Suprapubic skin (tissue), 4 donors: ENCODE results near the gene PGAP3. TPM values are rescaled to one million over a fixed set of nuclear protein-coding genes. Genes with fewer than 3 reads are reported as not detected.
A peak's percentile ranks its signal among the peaks of the same experiment; 100 is the strongest.

Source experiments
- DNase-seq, 2 donors: peaks; one replicate each; pipeline ENCODE4 v3.0.0-alpha.2; 2019; ENCODE audit warnings: low spot score in 2 of 2
- H3K27ac ChIP-seq: fragments of 200-600 bp; sonication (generic); one replicate; pipeline ENCODE4 v1.5.1; 2019
- H3K27me3 ChIP-seq: fragments of 200-600 bp; sonication (generic); one replicate; pipeline ENCODE4 v1.5.1; 2019
- H3K36me3 ChIP-seq: fragments of 200-600 bp; sonication (generic); one replicate; pipeline ENCODE4 v1.5.1; 2019
- H3K4me1 ChIP-seq: fragments of 200-600 bp; sonication (generic); one replicate; pipeline ENCODE4 v1.5.1; 2019
- H3K4me3 ChIP-seq: fragments of 200-600 bp; sonication (generic); one replicate; pipeline ENCODE4 v1.5.1; 2019; ENCODE audit warnings: mild to moderate bottlenecking
- H3K9me3 ChIP-seq: fragments of 200-600 bp; sonication (generic); one replicate; pipeline ENCODE4 v1.5.1; 2019
- EP300 ChIP-seq: sonication (generic); formaldehyde crosslinking; IDR thresholded peaks from one replicate; pipeline ENCODE4 v1.6.1; 2017; ENCODE audit warnings: antibody characterized with exemption
- POLR2A ChIP-seq, 2 donors: fragments of 450-650 bp; IDR thresholded peaks; one replicate each; pipeline ENCODE4 v1.6.1; 2017; ENCODE audit warnings: antibody characterized with exemption in 2 of 2, mild to moderate bottlenecking in 2 of 2, moderate library complexity in 2 of 2
- POLR2AphosphoS5 ChIP-seq, 3 donors: sonication (generic); formaldehyde crosslinking; IDR thresholded peaks; one replicate each; pipeline ENCODE4 v1.6.1; 2017; ENCODE audit warnings: antibody characterized with exemption in 3 of 3
- WGBS: methylation state at CpG from one replicate; pipeline ENCODE4 v1.1.5; 2018; 5-methylcytosine and 5-hydroxymethylcytosine counted together
- total RNA-seq, 4 donors: library from RNA; depleted of rRNA; stranded (reverse); fragments of >200 nt; gene quantifications; one replicate each; pipeline ENCODE4 v1.1.0, GENCODE V29; 2016
- TF ChIP-seq, protein P1 (sequence below), 2 donors: fragments of 200-600 bp in 1 of 2; fragments of 450-650 bp in 1 of 2; sonication (generic) in 1 of 2; IDR thresholded peaks; one replicate each; pipeline ENCODE4 v1.5.1; 2016 to 2019; ENCODE audit warnings: antibody characterized with exemption in 2 of 2, mild to moderate bottlenecking in 1 of 2, moderate library complexity in 1 of 2

The PGAP3 gene
- total RNA-seq, 4 donors from 2014 or later, result 25.7 to 41.5 (median 32.7) TPM

DNA sequence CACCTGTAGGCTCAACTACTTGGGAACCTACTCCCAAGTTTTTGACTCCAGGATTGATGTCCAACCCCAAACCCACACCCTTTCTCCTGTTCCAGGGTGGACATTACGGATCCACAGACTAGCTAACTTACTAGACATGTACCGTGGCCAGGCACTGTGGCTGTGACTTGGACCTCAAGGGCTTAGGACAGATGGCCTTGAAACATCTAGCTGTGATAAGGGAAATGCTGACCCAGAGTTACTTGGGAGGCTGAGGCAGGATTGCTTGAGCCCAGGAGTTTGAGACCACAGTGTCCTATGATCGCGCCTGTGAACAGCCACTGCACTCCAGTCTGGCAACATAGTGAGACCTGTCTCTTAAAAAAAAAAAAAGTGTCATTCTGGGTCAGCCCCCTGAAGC, 46.8 kb downstream of the PGAP3 start:
- Histone ChIP-seq H3K27ac (no peak overlapping the region), H3K36me3 (no peaks in the 10 kb centered on the region), H3K4me3 (no peak overlapping the region), H3K4me1 (peaks cover 72% of the 10 kb centered on the region), H3K27me3 (no peaks in the 10 kb centered on the region), H3K9me3 (no peaks in the 10 kb centered on the region)
- 94% methylated on average over 4 of the region's 4 CpGs for WGBS
- TF ChIP-seq EP300, result no peak
- no peak for TF ChIP-seq POLR2AphosphoS5 (IDR thresholded peaks at IDR 0.05)
- no peak for TF ChIP-seq POLR2A (IDR thresholded peaks at IDR 0.05)
- TF ChIP-seq, protein P1, sequence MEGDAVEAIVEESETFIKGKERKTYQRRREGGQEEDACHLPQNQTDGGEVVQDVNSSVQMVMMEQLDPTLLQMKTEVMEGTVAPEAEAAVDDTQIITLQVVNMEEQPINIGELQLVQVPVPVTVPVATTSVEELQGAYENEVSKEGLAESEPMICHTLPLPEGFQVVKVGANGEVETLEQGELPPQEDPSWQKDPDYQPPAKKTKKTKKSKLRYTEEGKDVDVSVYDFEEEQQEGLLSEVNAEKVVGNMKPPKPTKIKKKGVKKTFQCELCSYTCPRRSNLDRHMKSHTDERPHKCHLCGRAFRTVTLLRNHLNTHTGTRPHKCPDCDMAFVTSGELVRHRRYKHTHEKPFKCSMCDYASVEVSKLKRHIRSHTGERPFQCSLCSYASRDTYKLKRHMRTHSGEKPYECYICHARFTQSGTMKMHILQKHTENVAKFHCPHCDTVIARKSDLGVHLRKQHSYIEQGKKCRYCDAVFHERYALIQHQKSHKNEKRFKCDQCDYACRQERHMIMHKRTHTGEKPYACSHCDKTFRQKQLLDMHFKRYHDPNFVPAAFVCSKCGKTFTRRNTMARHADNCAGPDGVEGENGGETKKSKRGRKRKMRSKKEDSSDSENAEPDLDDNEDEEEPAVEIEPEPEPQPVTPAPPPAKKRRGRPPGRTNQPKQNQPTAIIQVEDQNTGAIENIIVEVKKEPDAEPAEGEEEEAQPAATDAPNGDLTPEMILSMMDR (IDR thresholded peaks at IDR 0.05), result no peak
- DNase-seq, result no peak

DNA sequence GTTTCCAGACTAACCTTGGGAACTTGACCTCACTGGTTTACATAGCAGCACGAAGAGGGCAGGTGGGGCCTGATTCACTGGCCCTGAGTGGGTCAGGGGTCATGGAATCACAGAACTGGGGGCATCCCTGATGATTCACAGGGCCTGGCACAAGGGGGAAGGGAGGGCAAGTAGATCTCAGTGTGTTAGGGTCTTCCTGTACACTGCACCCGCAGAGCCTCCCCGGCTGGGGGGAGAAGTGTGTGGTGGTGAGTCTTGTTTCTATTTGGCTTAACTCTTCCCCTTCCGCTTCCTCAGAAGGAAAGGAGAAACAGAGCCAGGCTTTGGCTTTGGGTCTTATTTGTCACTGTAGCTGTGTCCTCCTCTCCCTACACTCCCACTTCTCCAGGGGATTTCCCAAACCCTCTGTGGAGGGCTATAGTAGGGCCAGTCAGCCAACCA, 47.2 kb downstream of the PGAP3 start:
- Histone ChIP-seq H3K27me3 (no peaks in the 10 kb centered on the region), H3K4me3 (no peak overlapping the region), H3K36me3 (no peaks in the 10 kb centered on the region), H3K4me1 (peaks cover 76% of the 10 kb centered on the region), H3K9me3 (no peaks in the 10 kb centered on the region), H3K27ac (no peak overlapping the region)
- TF ChIP-seq POLR2A (IDR thresholded peaks at IDR 0.05) (no peak), EP300 (no peak), POLR2AphosphoS5 (IDR thresholded peaks at IDR 0.05) (no peak)
- TF ChIP-seq, protein P1 (IDR thresholded peaks at IDR 0.05), result no peak
- no peak for DNase-seq
- WGBS, result 58% methylated on average over 4 of the region's 4 CpGs

DNA sequence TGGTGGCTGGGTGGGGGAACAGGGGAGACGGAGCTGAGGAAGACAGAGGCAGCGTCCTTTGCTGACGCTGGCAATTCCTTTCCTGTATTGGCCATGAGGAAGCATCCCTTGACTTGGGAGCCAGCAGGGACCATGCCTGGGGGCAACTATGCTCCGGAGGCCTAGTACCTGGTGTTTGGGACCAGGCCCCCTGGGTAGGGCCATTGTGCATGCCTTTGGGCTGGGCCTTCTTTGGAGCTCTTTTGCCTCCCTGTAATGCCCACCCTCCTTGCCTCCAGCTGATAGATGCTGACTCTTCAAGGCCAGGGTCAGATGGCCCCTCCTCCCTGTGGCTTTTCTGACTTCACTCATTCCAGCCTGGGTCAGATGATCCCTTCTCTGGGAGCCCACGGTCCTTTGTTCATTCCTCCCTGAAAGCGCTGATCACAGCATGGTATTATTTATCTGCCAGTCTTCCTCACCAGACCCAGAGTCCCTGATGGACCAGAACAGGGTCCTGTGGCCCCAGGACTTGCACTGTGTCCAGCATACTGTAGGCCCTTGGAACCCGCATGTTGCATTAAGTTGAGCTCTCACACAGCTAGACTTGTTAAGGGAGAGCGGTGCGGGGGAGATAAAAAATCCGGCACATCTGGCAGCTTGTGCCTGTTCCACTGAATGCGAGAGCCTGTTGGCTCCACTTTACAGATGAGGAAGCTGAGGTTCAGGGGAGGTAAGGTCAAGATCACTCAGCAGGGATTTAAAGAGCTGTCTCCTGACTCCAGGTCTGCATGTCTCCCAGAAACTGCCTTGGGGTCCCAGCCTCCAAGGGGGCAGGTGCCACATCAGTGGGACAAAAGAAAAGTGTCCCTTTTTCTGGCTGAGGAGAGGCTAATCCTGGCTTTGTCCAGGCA, 48.0 kb downstream of the PGAP3 start:
- Histone ChIP-seq H3K4me3 (no peak overlapping the region), H3K36me3 (no peaks in the 10 kb centered on the region), H3K4me1 (peaks cover 75% of the 10 kb centered on the region), H3K27ac (no peak overlapping the region), H3K27me3 (no peaks in the 10 kb centered on the region), H3K9me3 (no peaks in the 10 kb centered on the region)
- WGBS, result 78% methylated on average over 11 of the region's 11 CpGs
- TF ChIP-seq POLR2AphosphoS5 (IDR thresholded peaks at IDR 0.05), result no peak
- no peak for TF ChIP-seq EP300
- no peak for TF ChIP-seq POLR2A (IDR thresholded peaks at IDR 0.05)
- TF ChIP-seq, protein P1 (IDR thresholded peaks at IDR 0.05), result no peak
- DNase-seq, result no peak

DNA sequence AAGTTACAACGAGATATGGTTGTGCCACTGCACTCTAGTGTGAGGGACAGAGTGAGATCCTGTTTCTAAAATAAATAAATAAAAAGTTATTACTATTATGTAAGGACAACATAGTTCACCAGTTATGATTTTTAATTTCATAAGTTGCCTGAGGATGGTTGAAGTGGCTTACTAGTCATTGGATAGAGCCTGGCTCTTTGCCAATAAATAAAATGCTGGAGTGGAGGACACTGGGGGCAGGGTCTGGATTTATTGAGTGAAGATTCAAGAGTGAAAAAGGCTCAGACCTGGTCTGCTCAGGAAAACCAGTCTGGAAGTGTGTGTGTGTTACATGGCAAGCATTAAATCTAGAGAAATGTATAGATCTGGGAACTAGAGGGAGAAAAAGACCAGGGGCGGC, 48.8 kb downstream of the PGAP3 start:
- H3K9me3 ChIP-seq, result no peaks in the 10 kb centered on the region
- WGBS, result 74% methylated on average over 2 of the region's 2 CpGs
- H3K4me1 ChIP-seq, result peaks cover 75% of the 10 kb centered on the region
- DNase-seq, result no peak
- no peak overlapping the region for H3K27ac ChIP-seq
- no peaks in the 10 kb centered on the region for H3K36me3 ChIP-seq
- H3K27me3 ChIP-seq, result no peaks in the 10 kb centered on the region
- TF ChIP-seq POLR2A (IDR thresholded peaks at IDR 0.05) (no peak), POLR2AphosphoS5 (IDR thresholded peaks at IDR 0.05) (no peak), EP300 (no peak)
- TF ChIP-seq, protein P1 (IDR thresholded peaks at IDR 0.05), result no peak
- no peak overlapping the region for H3K4me3 ChIP-seq

DNA sequence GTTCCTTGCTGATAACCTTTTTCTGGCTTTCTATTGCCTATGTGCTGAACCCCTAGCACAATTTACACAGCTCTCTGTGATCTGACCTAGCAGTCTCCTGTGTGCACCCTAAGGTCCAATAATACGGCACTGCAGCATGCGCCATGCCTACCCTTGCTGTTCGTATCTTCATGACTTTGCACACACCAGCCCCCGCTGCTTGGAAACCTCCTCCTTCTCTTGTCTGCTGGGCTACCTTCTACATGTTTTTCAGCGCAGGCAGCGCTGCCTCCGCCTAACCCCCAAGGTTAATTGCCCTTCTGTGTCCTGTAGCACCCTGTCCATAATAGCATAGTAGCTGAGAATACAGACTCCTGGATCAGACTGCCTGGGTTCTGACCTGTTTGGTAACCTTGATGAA, 49.5 kb downstream of the PGAP3 start:
- WGBS, result 94% methylated on average over 7 of the region's 7 CpGs
- no peaks in the 10 kb centered on the region for H3K9me3 ChIP-seq
- TF ChIP-seq, protein P1 (IDR thresholded peaks at IDR 0.05), result no peak
- TF ChIP-seq POLR2AphosphoS5 (IDR thresholded peaks at IDR 0.05) (no peak), EP300 (no peak), POLR2A (IDR thresholded peaks at IDR 0.05) (no peak)
- no peaks in the 10 kb centered on the region for H3K36me3 ChIP-seq
- H3K4me1 ChIP-seq, result peaks cover 68% of the 10 kb centered on the region
- H3K27me3 ChIP-seq, result no peaks in the 10 kb centered on the region
- H3K27ac ChIP-seq, result no peak overlapping the region
- no peak for DNase-seq
- H3K4me3 ChIP-seq, result peak overlapping the region; percentile 78
